Measurements from ENCODE around the gene LMAN2L.

The LMAN2L gene

DNA sequence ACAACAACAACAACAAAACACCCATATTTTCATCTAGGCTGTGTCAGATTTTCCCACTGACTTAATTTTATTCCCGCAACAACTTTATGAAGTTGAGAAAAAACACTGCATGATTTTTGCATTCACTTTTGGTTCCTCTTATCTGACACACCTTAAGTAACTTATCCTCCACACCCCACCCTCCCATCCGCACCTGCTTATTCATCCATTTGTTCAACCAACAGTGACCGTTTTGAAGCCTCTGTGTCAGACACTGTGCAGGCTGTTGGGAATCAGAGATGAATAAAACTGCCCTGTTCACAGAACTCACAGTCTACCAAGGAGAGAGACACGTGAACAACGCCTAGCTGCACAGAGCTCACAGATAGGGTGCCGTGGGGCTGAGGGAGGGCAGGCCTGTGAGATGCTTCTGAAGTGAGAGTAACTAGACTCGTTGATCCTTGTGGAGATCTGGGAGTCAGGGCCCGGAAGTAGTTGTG, 28.3 kb upstream of the LMAN2L start:
- no peak overlapping the region for H3K27ac ChIP-seq
- no peak for DNase-seq (ENCODE audit: low spot score)
- CTCF ChIA-PET = interaction anchor here (0.6 kb wide), 1 partner anchor 36 kb away, joined by 4 read pairs; no protein-coding TSS in a partner anchor
- POLR2A ChIA-PET (ENCODE audit: low non-redundant PET) = no interaction called here
- TF ChIP-seq, protein P1, sequence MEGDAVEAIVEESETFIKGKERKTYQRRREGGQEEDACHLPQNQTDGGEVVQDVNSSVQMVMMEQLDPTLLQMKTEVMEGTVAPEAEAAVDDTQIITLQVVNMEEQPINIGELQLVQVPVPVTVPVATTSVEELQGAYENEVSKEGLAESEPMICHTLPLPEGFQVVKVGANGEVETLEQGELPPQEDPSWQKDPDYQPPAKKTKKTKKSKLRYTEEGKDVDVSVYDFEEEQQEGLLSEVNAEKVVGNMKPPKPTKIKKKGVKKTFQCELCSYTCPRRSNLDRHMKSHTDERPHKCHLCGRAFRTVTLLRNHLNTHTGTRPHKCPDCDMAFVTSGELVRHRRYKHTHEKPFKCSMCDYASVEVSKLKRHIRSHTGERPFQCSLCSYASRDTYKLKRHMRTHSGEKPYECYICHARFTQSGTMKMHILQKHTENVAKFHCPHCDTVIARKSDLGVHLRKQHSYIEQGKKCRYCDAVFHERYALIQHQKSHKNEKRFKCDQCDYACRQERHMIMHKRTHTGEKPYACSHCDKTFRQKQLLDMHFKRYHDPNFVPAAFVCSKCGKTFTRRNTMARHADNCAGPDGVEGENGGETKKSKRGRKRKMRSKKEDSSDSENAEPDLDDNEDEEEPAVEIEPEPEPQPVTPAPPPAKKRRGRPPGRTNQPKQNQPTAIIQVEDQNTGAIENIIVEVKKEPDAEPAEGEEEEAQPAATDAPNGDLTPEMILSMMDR (conservative IDR thresholded peaks at IDR 0.05; ENCODE audit: low read depth) = no peak

DNA sequence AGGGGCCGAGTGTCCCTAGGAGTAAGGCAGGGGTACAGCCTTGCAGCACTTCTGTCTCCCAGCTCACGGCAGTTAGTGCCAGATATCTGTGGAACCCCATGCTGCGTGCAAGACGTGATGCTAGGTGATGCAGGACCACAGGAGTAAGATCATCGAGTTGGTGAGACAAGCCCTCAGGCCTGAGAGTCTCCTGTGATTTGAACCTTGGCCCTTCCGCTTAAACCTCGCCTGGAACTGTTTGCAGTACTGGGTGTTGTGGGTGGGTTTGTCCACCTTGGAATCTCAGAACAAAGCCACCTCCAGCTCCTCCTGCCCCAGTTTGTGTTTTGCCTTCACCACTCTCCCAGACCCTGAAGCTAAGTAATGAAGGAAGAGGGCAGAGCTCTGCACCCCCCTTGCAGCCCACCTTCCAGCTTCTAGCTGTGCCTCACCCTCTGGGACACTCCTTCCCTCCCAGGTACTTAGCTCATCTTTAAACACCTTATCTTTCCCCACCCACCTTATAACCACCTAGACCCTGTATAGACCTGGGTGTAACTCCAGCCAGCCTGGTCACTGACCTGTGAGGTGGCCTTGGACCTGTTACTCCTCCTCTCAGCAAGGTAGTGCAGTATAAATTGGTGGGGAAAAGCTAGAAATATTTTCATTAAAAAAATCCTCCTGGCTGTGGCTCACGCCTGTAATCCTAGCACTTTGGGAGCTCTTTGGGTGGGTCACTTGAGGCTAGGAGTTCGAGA, 27.4 kb upstream of the LMAN2L start:
- ChIA-PET CTCF (interaction anchor here (0.7 kb wide), 1 partner anchor 188 kb away, joined by 3 read pairs; no protein-coding TSS in a partner anchor), POLR2A (ENCODE audit: low non-redundant PET) (no interaction called here)
- TF ChIP-seq, protein P1 (conservative IDR thresholded peaks at IDR 0.05; ENCODE audit: low read depth) = no peak
- H3K27ac ChIP-seq = no peak overlapping the region
- no peak for DNase-seq (ENCODE audit: low spot score)

DNA sequence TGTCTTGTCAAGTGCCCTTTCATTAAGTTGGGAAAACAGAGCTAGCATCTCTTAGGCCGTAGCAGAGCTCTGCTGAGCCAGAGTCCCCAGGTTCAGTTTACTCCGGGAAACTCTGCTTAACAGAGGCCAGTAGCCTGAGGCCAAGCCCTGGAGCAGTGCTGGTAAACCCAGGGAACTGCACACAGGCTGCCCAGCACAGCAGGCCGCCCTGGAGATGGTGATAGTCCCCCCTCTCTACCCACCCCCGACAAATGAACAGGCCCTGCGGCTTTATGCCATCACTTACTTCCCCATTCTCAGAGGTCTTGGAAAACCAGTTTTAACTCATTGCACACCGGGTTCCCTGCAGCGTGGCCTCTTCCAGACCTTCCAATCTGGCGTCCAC, 24.4 kb upstream of the LMAN2L start:
- ChIA-PET POLR2A (ENCODE audit: low non-redundant PET) (no interaction called here), CTCF (interaction anchor here (0.6 to 1.2 kb wide), 5 partner anchors 7 to 626 kb away, joined by 3 to 5 read pairs (median 3); no protein-coding TSS in a partner anchor)
- peak overlapping the region; percentile 7; the same call in 1 of the 2 replicates for H3K27ac ChIP-seq
- no peak for DNase-seq (ENCODE audit: low spot score)
- TF ChIP-seq, protein P1 (conservative IDR thresholded peaks at IDR 0.05; ENCODE audit: low read depth) = no peak

DNA sequence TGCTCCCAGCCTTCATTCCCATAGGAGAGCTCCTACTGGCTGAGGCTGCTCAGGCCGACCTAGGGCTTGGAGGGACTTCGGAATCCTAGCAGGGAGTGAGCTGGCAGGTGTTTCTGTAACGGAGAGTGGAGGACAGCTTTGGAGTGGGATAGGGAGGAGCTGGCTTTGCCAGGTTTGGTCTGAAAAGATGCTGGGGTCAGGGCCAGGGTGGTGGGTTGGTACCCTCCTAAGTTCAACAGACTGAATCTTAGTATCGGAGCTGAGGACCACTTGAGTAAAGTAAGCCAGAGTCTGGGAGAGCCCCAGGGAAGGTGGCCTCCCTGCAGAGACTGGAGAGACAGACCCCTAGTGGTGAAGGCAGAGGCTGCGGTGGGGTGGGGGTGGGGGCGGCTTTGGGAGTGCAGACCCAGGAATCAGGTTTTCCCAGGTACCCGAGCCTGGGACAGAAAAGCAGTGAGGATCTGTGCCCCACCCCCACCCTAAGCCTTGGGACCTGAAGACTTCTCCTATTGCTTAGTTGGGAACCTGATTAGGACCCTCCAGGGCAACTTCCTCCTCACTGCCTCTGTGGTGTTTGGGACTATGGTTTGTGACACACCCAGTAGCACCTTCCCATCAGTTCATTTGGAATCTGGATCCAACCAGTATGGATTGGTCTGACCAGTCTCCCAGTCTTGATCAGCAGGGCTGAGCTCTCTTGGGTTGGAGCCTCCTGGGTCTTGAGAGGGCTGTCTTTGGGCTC, 23.8 kb upstream of the LMAN2L start:
- peak overlapping the region; percentile 7; the same call in 1 of the 2 replicates for H3K27ac ChIP-seq
- DNase-seq (ENCODE audit: low spot score) = peak; percentile 57
- ChIA-PET POLR2A (ENCODE audit: low non-redundant PET) (no interaction called here), CTCF (interaction anchor here (0.6 to 1.2 kb wide), 11 partner anchors 8 to 626 kb away, joined by 3 to 5 read pairs (median 3); no protein-coding TSS in a partner anchor)
- TF ChIP-seq, protein P1 (conservative IDR thresholded peaks at IDR 0.05; ENCODE audit: low read depth) = no peak

DNA sequence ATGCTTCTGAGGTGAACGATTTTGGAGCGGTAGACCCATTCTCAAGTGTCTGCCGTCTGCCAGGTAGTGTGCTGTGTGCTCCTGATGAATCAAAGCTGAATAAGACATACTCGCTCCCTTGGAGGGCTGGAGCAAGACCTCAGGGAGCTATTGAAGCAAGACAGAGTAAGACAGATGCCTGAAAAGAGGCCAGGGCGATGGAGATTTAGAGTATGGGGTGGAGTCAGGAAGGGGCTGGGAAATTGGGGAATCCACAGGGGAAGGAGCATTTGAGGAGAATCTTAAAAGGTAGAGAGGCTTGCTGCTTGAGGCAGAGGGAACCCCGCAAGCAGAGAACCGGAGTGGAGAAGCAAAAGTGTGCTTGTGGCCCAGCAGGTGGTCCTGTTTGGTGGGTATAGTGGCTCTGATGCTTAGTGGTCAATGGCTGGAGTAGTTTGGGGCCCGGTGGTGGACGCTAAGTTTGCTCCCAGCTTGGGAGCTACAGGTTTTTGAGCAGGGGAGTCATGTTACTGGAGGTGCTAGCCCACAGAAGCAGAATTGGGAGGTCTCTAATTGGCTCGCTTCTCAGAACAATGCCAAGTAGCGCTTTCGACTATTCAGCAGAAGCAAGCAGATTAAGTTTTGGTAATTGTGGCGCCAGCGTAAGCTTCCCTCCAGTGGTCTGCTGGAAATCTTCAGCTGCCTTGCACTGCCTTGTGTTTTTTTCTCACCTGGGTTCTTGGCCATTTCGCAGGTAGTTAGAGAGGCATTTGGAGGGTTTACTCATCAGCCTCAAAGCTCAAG, 22.9 kb upstream of the LMAN2L start:
- H3K27ac ChIP-seq = no peak overlapping the region
- TF ChIP-seq, protein P1 (conservative IDR thresholded peaks at IDR 0.05; ENCODE audit: low read depth) = no peak
- ChIA-PET POLR2A (ENCODE audit: low non-redundant PET) (no interaction called here), CTCF (interaction anchor here (0.6 to 1.2 kb wide), 10 partner anchors 9 to 227 kb away, joined by 3 to 5 read pairs (median 4); no protein-coding TSS in a partner anchor)
- DNase-seq (ENCODE audit: low spot score) = no peak
